Jurkat, Clone E6-1 (cell line): Measurements from ENCODE around the gene TRMU.

Source experiments
- DNase-seq: peaks from one replicate; pipeline ENCODE4 v3.0.0-alpha.2; 2011; ENCODE audit warnings: low read depth, low spot score
- H3K4me3 ChIP-seq: 2 replicates; pipeline ENCODE4 v1.5.1; 2011; ENCODE audit warnings: mild to moderate bottlenecking, low read length, control low read depth, moderate library complexity

Gene TRMU

DNA sequence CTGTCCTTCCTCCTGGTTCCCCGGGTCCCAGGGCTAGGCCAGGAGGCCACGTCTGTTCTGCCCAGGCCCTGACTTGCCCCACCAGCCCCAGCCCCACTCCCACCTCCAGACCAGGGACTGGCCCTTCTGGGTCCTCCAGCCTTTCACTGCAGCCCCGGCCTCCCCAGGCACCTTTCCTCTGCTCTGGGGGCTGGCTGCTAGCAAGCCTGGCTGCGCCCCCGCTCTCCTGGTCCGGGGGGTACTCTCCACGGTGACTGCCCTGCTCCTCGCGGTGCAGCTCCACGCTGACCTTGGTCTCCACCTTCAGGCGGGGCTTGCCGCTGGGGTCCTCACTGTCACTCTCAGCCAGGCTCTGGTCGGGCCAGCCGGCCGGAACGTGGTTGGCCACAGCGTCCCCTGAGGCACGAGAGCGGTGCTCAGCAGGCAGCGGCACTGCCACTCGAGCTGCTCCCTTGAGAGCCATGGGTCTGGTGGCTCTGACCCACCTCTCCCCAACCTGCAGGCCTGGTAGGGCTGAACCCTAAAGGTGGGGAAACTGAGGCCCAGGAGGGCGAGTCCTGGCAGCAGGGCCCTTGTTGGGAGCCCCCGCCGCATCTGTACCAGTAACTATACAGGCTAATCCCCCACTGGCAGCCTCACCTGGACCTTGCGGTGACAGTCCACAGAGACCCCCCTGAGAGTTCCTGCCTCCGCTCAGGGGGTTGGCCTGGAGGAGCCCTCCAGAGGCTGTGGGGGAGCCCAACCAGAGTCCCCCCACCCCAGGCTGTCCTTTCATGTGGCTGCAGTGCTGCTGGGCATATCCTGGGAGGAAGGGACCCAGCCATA, 29.0 kb downstream of the TRMU start:
- no peak overlapping the region for H3K4me3 ChIP-seq
- no peak for DNase-seq

DNA sequence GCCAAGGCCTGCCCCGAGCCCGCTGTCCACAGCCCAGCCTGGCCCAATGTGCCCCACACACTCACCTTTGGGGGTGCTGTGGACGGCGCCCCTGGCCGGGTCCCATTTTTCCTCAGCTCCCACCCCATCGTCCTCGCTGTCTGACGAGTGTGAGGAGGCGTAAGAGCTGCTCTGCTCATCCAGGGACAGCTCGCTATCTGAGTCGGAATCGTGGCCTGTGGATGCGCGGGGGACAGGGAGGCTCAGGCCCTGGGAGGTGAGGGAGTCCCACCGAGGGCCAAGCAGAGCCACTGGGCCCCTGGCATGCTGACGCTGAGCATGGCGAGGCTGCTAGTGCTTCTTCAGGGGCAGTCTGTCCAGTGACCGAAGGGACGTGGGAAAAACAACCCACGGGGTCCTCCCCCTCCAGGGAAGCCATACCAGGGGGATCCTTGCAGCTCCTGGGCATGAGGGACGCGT, 29.7 kb downstream of the TRMU start:
- no peak overlapping the region for H3K4me3 ChIP-seq
- no peak for DNase-seq

DNA sequence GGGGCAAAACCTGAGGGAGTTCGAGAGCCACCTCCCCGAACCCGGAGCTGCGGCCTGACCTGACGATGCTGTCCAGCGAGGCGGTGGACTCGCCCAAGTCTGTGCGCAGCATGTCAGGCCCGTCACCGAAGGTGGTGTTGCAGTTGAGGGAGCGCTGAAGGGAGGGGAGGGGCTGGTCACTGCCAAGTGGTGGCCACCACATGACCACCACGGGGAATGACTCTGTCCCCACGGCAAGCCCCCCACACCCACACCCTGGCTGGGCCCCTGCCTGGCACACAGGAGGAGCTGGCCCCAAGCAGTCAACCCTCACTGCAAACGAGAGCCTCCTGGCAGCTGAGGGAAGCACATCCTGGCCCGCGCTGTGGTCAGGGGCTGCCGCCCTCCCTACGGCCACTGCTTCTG, 30.8 kb downstream of the TRMU start:
- DNase-seq: no peak

DNA sequence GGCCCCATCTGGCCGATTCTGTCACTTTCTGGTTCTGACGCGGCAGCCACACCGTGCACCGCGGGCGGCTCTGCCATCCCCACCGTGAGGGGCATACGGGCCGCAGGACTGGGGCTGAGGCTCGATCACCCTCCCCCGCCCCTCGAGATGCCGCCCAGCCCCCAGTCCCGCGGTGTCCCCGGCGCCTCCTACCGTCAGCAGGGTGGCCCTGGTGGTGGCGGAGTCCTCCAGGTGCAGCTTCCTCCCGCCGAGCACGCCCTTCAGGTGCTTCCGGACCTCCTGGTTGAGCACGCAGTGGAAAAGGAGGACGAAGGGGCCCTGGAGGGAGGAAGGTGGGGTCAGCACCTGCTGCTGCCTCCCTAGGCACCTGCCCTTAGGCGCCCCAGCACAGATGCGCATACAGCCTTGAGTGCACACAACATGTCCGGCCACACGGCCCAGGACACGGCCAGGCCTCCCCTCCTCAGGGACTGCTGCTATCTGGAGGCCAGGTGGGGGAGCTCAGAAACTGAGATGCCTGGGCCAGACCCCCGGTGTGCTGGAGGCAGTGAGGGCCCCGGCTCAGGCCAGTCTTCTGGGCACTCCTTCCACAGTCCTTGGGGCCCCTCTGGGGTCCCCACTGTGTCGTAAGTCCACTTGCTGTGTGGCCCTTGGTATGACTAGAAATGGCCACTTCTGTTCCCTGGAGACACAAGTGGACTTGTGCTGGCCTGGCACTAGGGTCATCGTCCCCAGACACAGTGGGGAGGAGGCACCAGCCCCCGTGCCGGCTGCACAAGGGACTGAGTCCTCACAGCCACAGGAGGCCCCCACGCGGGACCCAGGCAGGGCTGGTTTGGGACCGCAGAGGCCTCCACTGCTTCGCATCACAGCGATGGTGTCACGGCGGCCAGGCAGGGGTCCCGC, 31.5 kb downstream of the TRMU start:
- no peak overlapping the region for H3K4me3 ChIP-seq
- DNase-seq: peak; percentile 17

More for the DNA sequence above, 30.8 kb downstream of the TRMU start:
- no peak overlapping the region for H3K4me3 ChIP-seq

DNA sequence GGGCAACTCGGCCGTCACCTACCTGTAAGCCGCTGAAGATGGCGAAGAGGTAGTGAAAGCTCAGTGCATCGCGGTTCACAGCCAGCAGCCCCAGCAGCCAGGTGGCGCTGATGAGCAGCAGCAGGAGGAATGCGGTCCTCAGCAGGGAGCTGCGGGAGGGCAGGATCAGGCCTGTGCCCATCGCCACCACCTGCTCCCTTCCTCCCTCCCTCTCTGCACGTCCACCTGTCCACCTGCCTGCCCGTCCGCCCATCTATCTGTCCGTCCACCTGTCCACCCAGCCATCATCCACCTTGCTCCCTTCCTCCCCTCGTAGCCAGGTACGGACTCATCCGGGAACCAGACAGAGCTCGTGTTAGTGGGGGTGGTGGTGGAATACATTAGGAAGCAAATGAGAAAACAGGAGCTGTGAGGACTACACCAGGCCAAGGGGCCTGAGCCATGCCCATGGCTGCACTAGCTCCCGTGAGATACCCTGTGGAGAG, 32.2 kb downstream of the TRMU start:
- no peak overlapping the region for H3K4me3 ChIP-seq
- peak; percentile 17 for DNase-seq

DNA sequence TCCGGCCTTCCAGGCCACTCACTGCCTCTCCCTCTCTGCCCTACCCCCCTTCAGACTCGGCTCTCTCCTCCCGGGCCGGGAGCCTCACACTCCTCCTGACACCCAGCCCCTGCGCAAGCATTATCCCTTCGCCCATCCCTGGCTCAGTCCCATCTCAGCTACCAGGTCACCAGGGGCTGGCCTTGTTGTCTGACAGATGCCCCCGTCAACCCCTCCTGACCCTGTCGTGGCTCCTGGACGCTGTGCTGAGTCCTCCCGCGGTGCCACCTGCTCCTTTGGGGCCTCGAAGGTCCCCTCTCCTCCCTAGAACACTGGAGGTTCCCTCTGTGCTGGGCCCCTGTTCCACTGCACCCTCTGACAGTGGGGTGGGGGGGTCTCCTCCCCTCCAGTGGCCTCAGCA, 32.9 kb downstream of the TRMU start:
- H3K4me3 ChIP-seq: no peak overlapping the region
- no peak for DNase-seq

DNA sequence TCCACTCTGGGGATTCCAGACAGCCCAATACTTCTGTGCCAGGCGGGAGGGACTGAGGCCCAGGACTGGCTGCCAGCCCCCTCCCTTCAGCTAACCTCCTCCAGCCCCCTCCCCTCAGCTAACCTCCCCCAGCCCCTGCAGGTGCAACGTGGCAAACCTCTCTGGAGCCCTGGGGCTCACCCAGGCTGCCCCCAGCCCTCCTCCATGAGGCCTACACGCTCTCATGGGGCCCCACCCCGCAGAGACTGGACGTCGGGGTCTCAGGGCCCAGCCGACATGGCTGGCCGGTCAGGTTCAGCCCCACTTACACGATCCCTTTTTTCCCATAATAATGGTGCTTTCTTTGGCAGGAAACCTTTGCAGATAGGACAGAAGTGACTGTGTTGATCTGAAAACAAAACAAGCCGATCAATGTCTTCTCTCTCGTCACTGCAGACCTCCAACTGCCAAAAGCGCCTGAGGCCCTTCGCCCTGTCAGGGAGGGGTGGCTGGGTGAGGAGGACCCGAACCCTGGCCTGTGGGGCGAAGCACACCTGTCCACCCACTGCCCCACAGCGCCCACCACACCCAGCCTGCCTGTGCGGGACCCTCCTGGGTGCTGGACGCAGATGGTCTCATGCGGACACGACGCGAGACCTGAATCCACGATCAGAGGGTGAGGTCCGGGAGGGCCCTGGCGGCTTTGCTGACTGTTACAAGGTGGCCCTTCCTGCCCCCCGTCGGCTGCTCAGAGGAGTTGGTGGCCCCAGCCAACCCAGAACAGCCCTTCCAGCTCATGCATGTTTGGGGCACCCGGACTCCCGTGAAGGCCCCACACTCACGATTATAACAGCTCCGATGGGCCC, 33.6 kb downstream of the TRMU start:
- no peak for DNase-seq
- no peak overlapping the region for H3K4me3 ChIP-seq

DNA sequence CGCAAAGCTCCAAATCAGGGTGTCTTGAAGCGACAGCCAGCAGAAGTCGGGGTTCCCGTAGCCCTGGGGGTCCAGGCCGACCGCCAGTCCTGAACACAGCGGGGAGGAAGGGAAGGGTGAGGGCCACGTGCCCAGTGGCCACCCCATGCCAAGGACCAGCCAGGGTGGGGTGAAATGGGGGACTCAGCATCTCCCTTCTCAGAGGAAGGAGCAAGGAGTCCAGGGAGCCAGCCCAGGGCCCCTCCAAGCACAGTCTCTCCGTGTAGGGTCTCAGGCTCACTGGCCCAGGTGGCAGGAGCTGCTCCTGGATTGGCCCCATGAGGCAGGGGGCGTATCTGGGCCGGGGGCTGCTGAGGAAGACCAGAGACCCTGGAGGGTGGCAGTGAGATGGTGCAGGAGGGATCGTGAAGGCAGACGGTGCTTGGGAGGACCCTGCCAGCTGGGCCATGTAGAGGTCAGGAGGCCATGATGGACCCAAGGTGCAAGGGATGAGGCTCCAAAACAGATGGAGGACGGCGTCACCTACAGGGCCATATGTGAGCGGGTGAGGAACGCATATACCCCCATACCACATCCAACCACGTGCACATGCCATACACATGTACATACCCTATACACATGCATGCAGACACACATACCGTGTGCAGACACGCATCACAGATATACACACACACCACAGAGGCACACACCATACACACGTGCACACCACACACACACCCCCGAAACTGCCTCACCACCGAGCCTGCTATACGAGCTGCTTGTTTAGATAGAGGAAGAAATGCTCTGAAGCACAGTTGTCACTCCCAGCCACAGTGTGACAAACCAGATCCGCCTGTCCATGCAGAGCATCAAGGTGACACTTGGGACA, 34.4 kb downstream of the TRMU start:
- H3K4me3 ChIP-seq: no peak overlapping the region
- no peak for DNase-seq

DNA sequence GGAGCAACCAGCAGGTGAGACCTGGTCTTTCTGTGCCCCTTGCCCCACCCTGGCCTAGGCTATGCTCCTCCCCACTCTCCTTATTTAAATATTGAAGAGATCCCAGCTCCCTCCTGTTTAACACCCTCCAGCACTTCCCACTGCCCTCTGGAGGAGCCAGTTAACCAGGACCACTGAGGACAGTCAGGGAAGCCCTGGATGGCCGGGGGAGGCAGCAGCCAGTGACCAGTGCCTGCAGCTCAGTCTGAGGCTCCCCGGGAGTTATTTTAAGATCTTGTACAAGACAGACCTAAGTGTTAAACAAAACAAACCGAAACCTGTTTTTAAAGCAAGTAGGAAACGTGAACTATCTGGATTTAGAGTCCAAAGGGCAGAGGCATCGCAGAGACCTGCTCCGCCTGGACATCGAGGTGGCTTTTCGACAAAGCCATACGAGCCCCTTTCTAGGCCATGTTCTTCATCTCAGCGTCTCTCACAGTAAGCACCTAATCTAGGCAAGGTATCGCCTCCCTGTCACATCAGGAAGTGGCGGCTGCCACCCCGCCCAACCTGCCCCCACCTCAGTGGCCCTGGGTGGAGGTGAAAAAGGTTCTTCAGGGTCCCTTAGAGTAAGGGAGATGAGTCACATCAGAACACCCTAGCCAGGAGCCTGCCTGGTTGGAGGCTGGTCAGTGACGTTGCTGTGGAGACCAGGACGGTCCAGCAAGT, 35.2 kb downstream of the TRMU start:
- no peak overlapping the region for H3K4me3 ChIP-seq
- DNase-seq: no peak

DNA sequence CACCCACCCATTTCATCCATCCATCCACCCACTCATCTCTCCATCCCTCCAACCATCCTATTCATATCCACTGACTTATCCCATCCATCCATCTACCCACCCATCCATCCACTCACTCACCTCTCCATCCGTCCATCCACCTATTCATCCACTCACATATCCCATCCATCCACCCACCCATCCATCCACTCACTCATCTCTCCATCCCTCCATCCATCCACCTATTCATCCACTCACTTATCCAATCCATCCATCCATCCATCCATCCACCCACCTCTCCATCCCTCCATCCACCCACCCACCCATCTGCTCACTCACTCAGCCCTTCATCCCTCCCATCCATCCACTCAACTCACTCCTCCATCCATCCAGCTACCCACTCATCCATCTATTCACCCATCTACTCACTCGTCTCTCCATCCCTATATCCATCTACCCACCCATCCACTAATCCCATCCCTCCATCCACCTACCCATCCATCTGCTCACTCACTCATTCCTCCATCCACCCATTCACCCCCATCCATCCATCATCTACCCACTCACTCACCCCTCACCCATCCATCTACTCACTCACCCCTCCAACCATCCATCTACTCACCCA, 36.2 kb downstream of the TRMU start:
- no peak for DNase-seq
- no peak overlapping the region for H3K4me3 ChIP-seq

DNA sequence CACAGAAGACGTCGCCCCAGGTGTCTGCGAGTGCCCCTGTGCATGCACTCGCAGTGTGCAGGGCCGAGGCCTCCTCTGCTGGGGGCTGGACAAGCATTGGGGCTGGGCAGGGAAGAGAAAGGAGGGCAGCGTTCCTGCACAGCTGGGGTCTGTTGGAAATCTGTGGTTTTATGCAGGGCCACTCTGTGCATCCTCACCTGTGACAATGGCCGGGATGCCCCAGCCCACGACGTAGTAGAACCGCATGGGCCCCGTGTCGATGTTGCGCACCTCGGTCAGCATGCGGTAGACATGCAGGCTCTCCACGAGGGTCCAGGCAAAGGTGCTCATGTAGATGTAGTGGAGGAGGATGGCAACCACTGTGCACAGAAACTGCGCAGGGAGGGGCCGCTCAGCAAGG, 37.2 kb downstream of the TRMU start:
- no peak overlapping the region for H3K4me3 ChIP-seq
- no peak for DNase-seq

DNA sequence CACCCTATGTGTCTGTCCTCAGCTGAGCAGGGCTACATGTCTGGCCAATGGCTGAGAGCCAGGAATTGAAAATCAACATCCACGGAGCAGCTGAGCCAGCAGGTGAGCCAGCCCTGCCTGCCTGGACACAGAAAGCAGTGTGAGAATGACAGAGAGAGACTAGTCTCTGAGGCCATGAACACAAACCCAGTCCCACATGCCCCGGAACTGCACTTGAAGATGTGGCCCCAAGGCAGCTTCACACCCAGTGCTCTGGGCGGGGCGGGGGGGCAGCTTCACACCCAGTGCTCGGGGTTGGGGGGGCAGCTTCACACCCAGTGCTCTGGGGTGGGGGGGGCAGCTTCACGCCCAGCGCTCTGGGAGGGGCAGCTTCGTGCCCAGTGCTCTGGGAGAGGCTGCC, 37.6 kb downstream of the TRMU start:
- no peak overlapping the region for H3K4me3 ChIP-seq
- DNase-seq: no peak

DNA sequence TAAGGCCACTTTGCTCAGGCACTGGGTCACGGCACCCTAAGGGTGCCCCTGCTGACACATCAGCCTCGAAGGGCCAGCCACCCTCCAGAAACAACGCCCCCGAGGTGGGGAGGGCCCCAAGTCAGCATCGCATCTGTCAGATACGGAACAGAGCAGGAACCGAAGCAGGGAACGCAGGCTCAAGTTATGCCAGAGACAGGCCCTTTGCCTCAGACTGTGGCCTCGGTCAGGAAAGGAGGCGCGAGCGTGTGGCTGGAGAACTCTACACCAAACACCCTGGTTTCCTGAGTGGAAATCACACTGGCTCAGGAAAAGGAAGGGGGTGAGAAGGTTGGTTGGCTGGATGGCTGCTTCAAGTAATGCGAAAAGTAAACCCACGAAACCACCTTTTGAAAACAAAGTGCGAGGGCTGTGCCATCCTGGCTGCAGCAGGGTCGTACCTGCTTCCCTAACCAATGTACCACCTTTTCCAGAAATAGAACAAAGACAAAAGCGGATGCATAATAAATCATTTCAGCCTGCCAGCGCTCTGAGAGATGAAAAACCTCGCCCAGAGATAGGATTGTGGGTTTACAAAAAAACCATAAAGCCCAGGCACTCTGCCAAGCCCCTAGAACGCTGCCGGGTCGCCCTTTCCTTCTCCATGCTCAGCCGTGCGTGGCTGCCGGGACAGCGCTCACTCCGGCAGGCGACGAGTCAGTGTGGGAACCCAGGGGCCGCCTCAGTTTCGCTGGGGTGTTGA, 38.6 kb downstream of the TRMU start:
- peak; percentile 91 for DNase-seq

DNA sequence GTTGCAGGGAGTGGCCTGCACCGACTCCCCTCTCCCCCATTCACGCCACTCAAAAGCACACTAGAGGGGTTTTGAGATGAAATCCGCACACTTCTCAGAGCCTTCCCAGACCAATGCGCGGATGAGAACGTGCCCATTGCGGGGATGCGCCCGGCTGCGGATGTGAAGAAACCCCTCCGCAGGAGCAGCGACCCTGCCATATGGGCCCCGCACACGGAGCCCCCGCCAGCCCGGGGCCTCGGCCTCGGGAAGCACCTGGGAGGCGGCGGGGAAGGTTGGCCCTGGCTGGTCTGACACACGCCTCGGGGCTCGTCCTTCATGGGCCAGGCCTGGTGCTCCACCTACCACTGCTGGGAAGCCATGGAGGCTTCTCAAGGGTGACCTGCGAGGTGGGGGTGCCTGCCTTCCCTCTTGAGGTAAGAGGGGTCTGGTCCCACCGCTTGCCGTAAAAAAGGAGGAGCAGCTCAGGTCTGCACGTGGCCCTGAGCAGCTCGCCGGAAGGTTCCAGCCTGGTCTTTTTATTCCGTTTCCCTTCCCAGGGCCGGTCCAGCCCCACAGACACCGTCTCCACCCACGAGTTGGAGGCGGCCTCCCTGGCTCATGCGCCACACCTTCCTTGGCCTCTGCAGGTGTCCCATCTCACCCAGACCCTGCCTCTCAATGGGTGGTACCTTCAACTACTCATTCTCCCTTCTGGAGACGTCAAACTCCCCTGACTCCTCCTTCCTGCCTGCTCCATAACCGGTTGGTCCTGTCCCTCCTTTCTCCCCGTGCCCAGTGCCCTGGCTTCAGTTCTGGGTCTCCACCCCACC, 39.4 kb downstream of the TRMU start:
- H3K4me3 ChIP-seq: no peak overlapping the region

More for the DNA sequence above, 38.6 kb downstream of the TRMU start:
- no peak overlapping the region for H3K4me3 ChIP-seq

DNA sequence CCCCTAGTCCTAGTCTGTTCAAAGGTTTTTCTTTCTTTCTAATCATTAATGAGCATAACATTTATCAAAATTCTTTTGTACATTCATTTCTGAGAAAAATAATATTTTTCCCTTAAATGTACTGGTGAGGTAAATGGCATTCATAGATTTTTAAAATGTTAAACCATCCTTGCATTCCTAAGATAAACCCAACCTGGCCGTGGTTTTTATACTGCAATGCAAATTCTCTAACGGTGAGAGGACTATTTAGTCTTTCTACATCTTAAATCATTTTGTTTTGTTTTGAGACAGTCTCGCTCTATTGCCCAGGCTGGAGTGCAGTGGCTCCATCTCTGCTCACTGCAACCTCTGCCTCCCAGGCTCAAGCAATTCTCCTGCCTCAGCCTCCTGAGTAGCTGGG, 40.6 kb downstream of the TRMU start:
- H3K4me3 ChIP-seq: no peak overlapping the region
- DNase-seq: no peak

More for the DNA sequence above, 39.4 kb downstream of the TRMU start:
- DNase-seq: no peak
